K562 (cell line): ENCODE results near the gene ULBP1. TPM values are rescaled to one million over a fixed set of nuclear protein-coding genes. Genes with fewer than 3 reads are reported as not detected.
"Not testable (repeated sequence)": the region's sequence is repeated elsewhere in the genome, so short reads cannot be mapped to it uniquely, and the experiment has no call there.

Experiments
- ATAC-seq: fragments of 200-7000 bp; cut with Tn5 transposase; 3 replicates; pipeline ENCODE4 v1.9.1; 2020; ENCODE audit warnings: moderate library complexity
- BruUV-seq: library from RNA; stranded (reverse); fragments of 400-500 nt; replicated peaks from 2 replicates; lab custom pipeline; 2021; lab: Mats Ljungman, UMichigan
- CTCF ChIA-PET: fragments of 300-600 bp; formaldehyde crosslinking; extraction: SDS; loops from one replicate; lab custom pipeline; 2021; ENCODE audit warnings: low intra/inter-chr PET ratio; lab: Yijun Ruan, JAX
- POLR2A ChIA-PET: fragments of 300-600, 350-650 bp; sonication (Branson Sonifier 250); formaldehyde crosslinking; extraction: SDS; loops from one replicate; lab custom pipeline; 2021; ENCODE audit warnings: antibody characterized with exemption, inconsistent platforms; lab: Yijun Ruan, JAX
- DNase-seq, 4 experiments: peaks; one replicate each; pipeline versions ENCODE4 v3.0.0 to v3.0.0-alpha.2; 2011 to 2018; ENCODE audit warnings: low spot score in 3 of 4, mixed read lengths in 3 of 4; ENCODE audit errors: extremely low read depth in 1 of 4
- FAIRE-seq: peaks from 2 replicates; lab custom pipeline; 2011; peaks lifted over from hg19 to GRCh38; lab: Jason Lieb, UNC
- H2AFZ ChIP-seq: 2 replicates; pipeline ENCODE4 v1.6.0; 2011; ENCODE audit warnings: low read depth, low read length, control low read depth, inconsistent platforms
- H3K27ac ChIP-seq: fragments of 200-600 bp; 3 replicates; pipeline ENCODE4 v1.8.0; 2011; ENCODE audit warnings: low read depth, mild to moderate bottlenecking, control low read depth, inconsistent platforms, low read length, moderate library complexity, mixed read lengths; ENCODE audit errors: extremely low read depth
- H3K27me3 ChIP-seq, 2 experiments: fragments of 300-600 bp in 1 of 2; 2 replicates in 1 of 2; 3 replicates in 1 of 2; pipeline versions ENCODE4 v1.6.0 to v1.8.0; 2011; ENCODE audit warnings: inconsistent platforms in 2 of 2, low read length in 2 of 2, mild to moderate bottlenecking in 1 of 2, mixed read lengths in 1 of 2, moderate library complexity in 1 of 2; ENCODE audit not compliant: control insufficient read depth in 2 of 2, insufficient read depth in 2 of 2
- H3K36me3 ChIP-seq: fragments of 300-600 bp; 3 replicates; pipeline ENCODE4 v1.8.0; 2011; ENCODE audit warnings: mild to moderate bottlenecking, low read length, inconsistent platforms; ENCODE audit not compliant: control insufficient read depth, insufficient read depth
- H3K4me1 ChIP-seq, 2 experiments: fragments of 200-600 bp in 1 of 2; replicated peaks in 1 of 2; 2 replicates in 1 of 2; 3 replicates in 1 of 2; pipeline versions ENCODE4 v1.5.1 to v1.8.0; 2011; ENCODE audit warnings: inconsistent platforms in 2 of 2, low read length in 2 of 2, mild to moderate bottlenecking in 1 of 2, mixed read lengths in 1 of 2, moderate library complexity in 1 of 2; ENCODE audit not compliant: control insufficient read depth in 2 of 2, insufficient read depth in 2 of 2
- H3K4me2 ChIP-seq: 2 replicates; pipeline ENCODE4 v1.6.1; 2011; ENCODE audit warnings: low read length, control low read depth, inconsistent platforms, mixed read lengths; ENCODE audit not compliant: insufficient read depth
- H3K4me3 ChIP-seq: fragments of 200-600 bp; sonication (generic), shearing (Covaris generic); 2 replicates; pipeline ENCODE4 v1.5.1; 2016; ENCODE audit warnings: control low read depth, inconsistent platforms
- H3K79me2 ChIP-seq: fragments of 200-600 bp; 3 replicates; pipeline ENCODE4 v1.8.0; 2011; ENCODE audit warnings: low read length, inconsistent platforms; ENCODE audit not compliant: control insufficient read depth, insufficient read depth
- H3K9ac ChIP-seq, 2 experiments: 2 replicates each; pipeline versions ENCODE4 v1.6.0 to v1.6.1; 2011; ENCODE audit warnings: low read depth in 2 of 2, low read length in 2 of 2, control low read depth in 1 of 2, inconsistent platforms in 1 of 2, mild to moderate bottlenecking in 1 of 2, mixed read lengths in 1 of 2; ENCODE audit not compliant: insufficient read depth in 1 of 2
- H3K9me1 ChIP-seq: one replicate; pipeline ENCODE4 v1.6.0; 2011; ENCODE audit warnings: inconsistent platforms, mild to moderate bottlenecking, low read length, moderate library complexity; ENCODE audit not compliant: control insufficient read depth, insufficient read depth
- H3K9me3 ChIP-seq: replicated peaks from 2 replicates; pipeline ENCODE4 v1.5.1; 2011; ENCODE audit warnings: low read depth, low read length, inconsistent platforms; ENCODE audit not compliant: control insufficient read depth, insufficient read depth
- H4K20me1 ChIP-seq: replicated peaks from 2 replicates; pipeline ENCODE4 v1.6.1; 2011; ENCODE audit warnings: low read length, inconsistent platforms, mixed read lengths; ENCODE audit not compliant: control insufficient read depth, insufficient read depth
- MGA ChIP-seq: fragments of 450-650 bp; IDR thresholded peaks from 2 replicates; pipeline ENCODE4 v1.6.1; 2016; ENCODE audit warnings: mild to moderate bottlenecking, moderate library complexity
- ZFP36 ChIP-seq: fragments of 150-350 bp; IDR thresholded peaks from 2 replicates; pipeline ENCODE4 v1.6.1; 2018; ENCODE audit warnings: low read length, low read depth; ENCODE audit not compliant: partially characterized antibody
- WGBS: fragments of 100-300 bp; shearing (Covaris generic); methylation state at CpG from one replicate; pipeline ENCODE4 v1.1.6; 2016; ENCODE audit warnings: low coverage, mixed read lengths; ENCODE audit not compliant: insufficient coverage; ENCODE audit errors: missing lambda C conversion rate; 5-methylcytosine and 5-hydroxymethylcytosine counted together
- in situ Hi-C: fragments of 300-500 bp; cut with MboI; formaldehyde crosslinking; loops from 4 replicates; pipeline ENCODE4 v1.15.0; 2018; ENCODE audit warnings: inconsistent platforms, mixed read lengths
- intact Hi-C: fragments of 100-400 bp; cut with micrococcal nuclease; formaldehyde crosslinking; loops from 2 replicates; pipeline ENCODE4 v1.14.2; 2022
- polyA plus RNA-seq, 8 experiments: library from polyadenylated mRNA; depleted of rRNA in 4 of 8; stranded (reverse) in 5 of 8; unstranded in 3 of 8; fragments of >200 nt; fragmentation: Nextera tagmentation in 2 of 8; fragmentation: Illumina TruSeq in 1 of 8; extraction: Ambion mirVana in 2 of 8; extraction: Trizol in 1 of 8; gene quantifications; 2 replicates each; pipeline versions ENCODE4 v1.2.1 to v1.2.3, GENCODE V29; 2011 to 2014; ENCODE audit warnings: inconsistent platforms in 1 of 8, missing spikeins in 1 of 8
- total RNA-seq, 7 experiments: library from RNA; depleted of rRNA in 6 of 7; stranded (reverse); fragments of >200 nt in 6 of 7; fragmentation: Illumina TruSeq in 2 of 7; extraction: Trizol in 2 of 7; gene quantifications; 2 replicates each; pipeline versions ENCODE4 v1.2.1 to v1.2.3, GENCODE V29; 2011 to 2021; ENCODE audit warnings: low replicate concordance in 1 of 7

Gene ULBP1
- total and polyA plus RNA-seq, 9 of the 15 experiments (the other 6 are each of a cell fraction or from before 2014, with no cell fraction given) = 0.33 to 6.0 (median 2.5) TPM

GRCh38 chr6:149954984-149955653 lies 8.6 kb upstream of the ULBP1 start:
- DNase-seq, H3K9ac ChIP-seq, H3K36me3 ChIP-seq, in situ Hi-C loops, H3K4me1 ChIP-seq, H2AFZ ChIP-seq, intact Hi-C loops, POLR2A ChIA-PET, H3K9me3 ChIP-seq, H3K79me2 ChIP-seq, H3K4me2 ChIP-seq, H3K9me1 ChIP-seq, FAIRE-seq, H4K20me1 ChIP-seq, BruUV-seq, H3K27ac ChIP-seq, H3K4me3 ChIP-seq: not testable (repeated sequence)
- 0 out of 3 replicates have a peak, but pooled peaks have one; percentile 6 for ATAC-seq
- 13% methylated on average over 11 of the region's 21 CpGs for WGBS
- peak; percentile 46 for TF ChIP-seq MGA
- peak; percentile 2 for TF ChIP-seq ZFP36
- CTCF ChIA-PET = interaction anchor here (0.6 kb wide), 1 partner anchor 1111 kb away, joined by 4 read pairs; no protein-coding TSS in a partner anchor
- H3K27me3 ChIP-seq = peaks cover 21 to 30% of the 10 kb centered on the region in 2 experiments
